SK-N-MC (cell line): ENCODE data around the gene RACGAP1.

ENCODE experiments used
- EZH2 ChIP-seq: fragments of 200-600 bp; sonication (generic); IDR thresholded peaks from one replicate; pipeline ENCODE4 v1.6.1; 2017; ENCODE audit warnings: antibody characterized with exemption
- POLR2AphosphoS5 ChIP-seq: IDR thresholded peaks from 2 replicates; pipeline ENCODE4 v1.6.1; 2012; ENCODE audit warnings: mild to moderate bottlenecking, low read depth, low read length, borderline replicate concordance

GRCh38 chr12:50049254-50050118 lies 24.2 kb upstream of the RACGAP1 start:
- TF ChIP-seq POLR2AphosphoS5 (no peak), EZH2 (no peak)
